ENCODE results near the gene NOVA2. TPM values are rescaled to one million over a fixed set of nuclear protein-coding genes. Genes with fewer than 3 reads are reported as not detected.

NOVA2 gene
- total and polyA plus RNA-seq, 8 donors: 6.4 to 13.9 (median 11.5) TPM

- TF ChIP-seq CTCF (IDR thresholded peaks at IDR 0.05): no peak
- Histone ChIP-seq H3K27ac (peak overlapping the region; percentile 86 to 95), H3K4me3 (peak overlapping the region; percentile 83 to 91), H3K9me3 (no peaks in the 10 kb centered on the region), H3K4me1 (peaks cover 31 to 40% of the 10 kb centered on the region in 2 donors), H3K27me3 (peaks cover 0 to 5% of the 10 kb centered on the region in 2 donors), H3K36me3 (peaks cover 0 to 8% of the 10 kb centered on the region in 2 donors)
- DNase-seq (peak in 1 of 4 donors; percentile 81), ATAC-seq (no peak)
- intact Hi-C loops (cut with DNase I): no loop called here
These were observed 88.7 kb downstream of the NOVA2 start for GRCh38 chr19:45884682-45885555.

DNA sequence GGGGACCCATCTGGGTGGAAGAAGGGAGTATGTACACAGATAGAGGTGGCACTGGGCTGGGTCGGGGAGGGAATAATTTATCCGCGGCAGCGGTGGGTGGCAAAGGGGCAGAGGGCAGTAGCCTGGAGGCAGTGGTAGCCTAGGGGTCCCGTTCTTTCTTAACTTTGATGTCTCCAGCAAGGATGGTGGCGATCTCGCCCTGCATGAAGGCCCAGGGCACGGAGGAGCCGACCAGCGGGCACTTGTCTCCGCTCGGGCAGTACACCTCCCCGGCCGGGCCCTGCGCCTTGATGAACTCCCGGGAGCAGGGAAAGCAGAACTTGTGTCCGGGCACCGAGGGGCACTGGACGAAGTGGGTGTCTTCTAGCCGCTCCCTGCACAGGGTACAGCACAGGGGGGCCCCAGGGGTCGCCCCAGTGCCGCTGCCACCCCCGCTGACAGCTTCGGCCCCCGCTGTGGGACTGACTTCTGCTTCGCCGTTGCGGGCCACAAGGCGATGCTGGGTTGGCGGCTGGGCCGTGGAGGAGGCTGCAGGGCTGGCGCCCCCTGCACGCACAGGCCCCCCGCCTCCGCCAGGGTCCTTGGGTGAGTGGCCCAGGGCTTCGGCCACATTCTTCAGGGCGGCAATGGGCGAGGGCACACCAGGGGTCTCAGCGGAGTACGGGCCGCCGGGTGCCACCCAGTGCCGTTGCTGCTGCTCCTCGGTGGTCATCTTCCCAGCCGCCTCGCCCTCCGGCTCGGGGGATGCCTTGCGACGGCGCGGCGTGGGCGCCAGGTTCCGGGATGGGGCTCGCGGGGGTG is 89.6 kb downstream of the NOVA2 start:
- H3K4me1 ChIP-seq: peaks cover 31 to 40% of the 10 kb centered on the region in 2 donors
- ATAC-seq (no peak), DNase-seq (peak in 1 of 4 donors; percentile 81)
- no peak overlapping the region for H3K27ac ChIP-seq
- no peak for TF ChIP-seq CTCF (IDR thresholded peaks at IDR 0.05)
- H3K4me3 ChIP-seq: peak overlapping the region in 1 of 2 donors; percentile 91
- no peaks in the 10 kb centered on the region for H3K9me3 ChIP-seq
- peaks cover 0 to 8% of the 10 kb centered on the region in 2 donors for H3K36me3 ChIP-seq
- intact Hi-C loops (cut with DNase I): no loop called here
- H3K27me3 ChIP-seq: peaks cover 0 to 8% of the 10 kb centered on the region in 2 donors

Small RNA genes lying within 50 kb of the gene (microRNA-seq; reads per million reads assigned to microRNA genes)
- 65.1 to 67.7 reads per million in 2 donors for gene MIR769

Other genes starting within 250 kb of the NOVA2 start
- 10 to 100 TPM; 16.6 to 18.4 TPM for gene FBXO46, start 243.0 kb downstream of the NOVA2 start, total RNA-seq
- gene FBXO46, start 243.0 kb downstream of the NOVA2 start, polyA plus RNA-seq (ENCODE audit: insufficient read length in 6 of 6): 10 to 100 TPM; 12.6 to 19.2 (median 16.8) TPM
- gene MEIOSIN, start 240.4 kb downstream of the NOVA2 start, total RNA-seq: not detected
- not detected for gene MEIOSIN, start 240.4 kb downstream of the NOVA2 start, polyA plus RNA-seq (ENCODE audit: insufficient read length in 6 of 6)
- gene SIX5, start 204.6 kb downstream of the NOVA2 start, total RNA-seq: 10 to 100 TPM; 14.0 to 21.7 TPM
- gene SIX5, start 204.6 kb downstream of the NOVA2 start, polyA plus RNA-seq (ENCODE audit: insufficient read length in 6 of 6): 10 to 100 TPM; 11.5 to 25.0 (median 20.5) TPM
- gene DMPK, start 191.4 kb downstream of the NOVA2 start, total RNA-seq: 10 to 100 TPM; 44.6 to 50.0 TPM
- 10 to 100 TPM; 55.3 to 81.7 (median 62.0) TPM for gene DMPK, start 191.4 kb downstream of the NOVA2 start, polyA plus RNA-seq (ENCODE audit: insufficient read length in 6 of 6)
- 10 to 100 TPM; 49.0 to 49.3 TPM for gene DMWD, start 181.0 kb downstream of the NOVA2 start, total RNA-seq
- gene DMWD, start 181.0 kb downstream of the NOVA2 start, polyA plus RNA-seq (ENCODE audit: insufficient read length in 6 of 6): 10 to 100 TPM; 29.6 to 51.4 (median 33.2) TPM
- gene RSPH6A, start 158.6 kb downstream of the NOVA2 start, total RNA-seq: under 1 TPM in 1 of 2 donors, not detected in 1; 0.13 TPM
- gene RSPH6A, start 158.6 kb downstream of the NOVA2 start, polyA plus RNA-seq (ENCODE audit: insufficient read length in 6 of 6): under 1 TPM in 1 of 6 donors, not detected in 5; 0.09 TPM
- 10 to 100 TPM; 69.0 to 69.3 TPM for gene SYMPK, start 110.7 kb downstream of the NOVA2 start, total RNA-seq
- gene SYMPK, start 110.7 kb downstream of the NOVA2 start, polyA plus RNA-seq (ENCODE audit: insufficient read length in 6 of 6): 10 to 100 TPM; 65.6 to 77.6 (median 68.7) TPM
- 1 to 10 TPM in 1 of 2 donors, under 1 TPM in 1; 0.45 to 1.6 TPM for gene FOXA3, start 109.5 kb downstream of the NOVA2 start, total RNA-seq
- 1 to 10 TPM; 1.1 to 3.1 (median 1.6) TPM for gene FOXA3, start 109.5 kb downstream of the NOVA2 start, polyA plus RNA-seq (ENCODE audit: insufficient read length in 6 of 6)
- gene IRF2BP1, start 87.7 kb downstream of the NOVA2 start, total RNA-seq: 10 to 100 TPM; 18.0 to 20.3 TPM
- 10 to 100 TPM; 13.7 to 24.7 (median 19.5) TPM for gene IRF2BP1, start 87.7 kb downstream of the NOVA2 start, polyA plus RNA-seq (ENCODE audit: insufficient read length in 6 of 6)
- gene MYPOP, start 71.3 kb downstream of the NOVA2 start, total RNA-seq: 1 to 10 TPM; 7.2 to 8.7 TPM
- gene MYPOP, start 71.3 kb downstream of the NOVA2 start, polyA plus RNA-seq (ENCODE audit: insufficient read length in 6 of 6): 1 to 10 TPM; 3.6 to 6.9 (median 4.8) TPM
- gene NANOS2, start 59.1 kb downstream of the NOVA2 start, total RNA-seq: not detected
- gene NANOS2, start 59.1 kb downstream of the NOVA2 start, polyA plus RNA-seq (ENCODE audit: insufficient read length in 6 of 6): not detected
- gene CCDC61, start 21.6 kb upstream of the NOVA2 start, total RNA-seq: 10 to 100 TPM; 15.9 to 17.3 TPM
- 10 to 100 TPM; 12.1 to 15.9 (median 14.3) TPM for gene CCDC61, start 21.6 kb upstream of the NOVA2 start, polyA plus RNA-seq (ENCODE audit: insufficient read length in 6 of 6)
- 1 to 10 TPM in 1 of 2 donors, under 1 TPM in 1; 0.38 to 6.3 TPM for gene PGLYRP1, start 49.2 kb upstream of the NOVA2 start, total RNA-seq
- 1 to 10 TPM in 2 of 6 donors, under 1 TPM in 4; 0.31 to 2.0 (median 0.89) TPM for gene PGLYRP1, start 49.2 kb upstream of the NOVA2 start, polyA plus RNA-seq (ENCODE audit: insufficient read length in 6 of 6)
- not detected for gene IGFL4, start 67.1 kb upstream of the NOVA2 start, total RNA-seq
- 1 to 10 TPM in 3 of 6 donors, under 1 TPM in 3; 0.48 to 1.2 (median 1.0) TPM for gene IGFL4, start 67.1 kb upstream of the NOVA2 start, polyA plus RNA-seq (ENCODE audit: insufficient read length in 6 of 6)
- not detected for gene IGFL3, start 150.8 kb upstream of the NOVA2 start, total RNA-seq
- gene IGFL3, start 150.8 kb upstream of the NOVA2 start, polyA plus RNA-seq (ENCODE audit: insufficient read length in 6 of 6): not detected
- 1 to 10 TPM in 1 of 2 donors, not detected in 1; 1.8 TPM for gene IGFL2, start 174.4 kb upstream of the NOVA2 start, total RNA-seq
- 1 to 10 TPM in 4 of 6 donors, under 1 TPM in 2; 0.28 to 1.4 (median 1.2) TPM for gene IGFL2, start 174.4 kb upstream of the NOVA2 start, polyA plus RNA-seq (ENCODE audit: insufficient read length in 6 of 6)

Data from left lung (tissue), 10 donors.